K562 (cell line): ENCODE data around the gene COX15. TPM values are rescaled to one million over a fixed set of nuclear protein-coding genes. Genes with fewer than 3 reads are reported as not detected.

Source experiments
- CCAR2 ChIP-seq: fragments of 200-400 bp; formaldehyde crosslinking; IDR thresholded peaks from 2 replicates; pipeline ENCODE4 v1.6.1; 2017; ENCODE audit warnings: mild to moderate bottlenecking, low read depth, low read length
- CEBPB ChIP-seq: fragments of 450-650 bp; IDR thresholded peaks from 2 replicates; pipeline ENCODE4 v1.6.1; 2016; ENCODE audit warnings: missing genetic modification characterization, missing compliant biosample characterization
- CXXC5 ChIP-seq: fragments of 250-450 bp; sonication (Bioruptor Pico); IDR thresholded peaks from 2 replicates; pipeline ENCODE4 v1.8.0; 2022; ENCODE audit warnings: inconsistent platforms, mild to moderate bottlenecking, moderate library complexity
- DIDO1 ChIP-seq: fragments of 450-650 bp; IDR thresholded peaks from 2 replicates; pipeline ENCODE4 v1.6.1; 2016; ENCODE audit warnings: low read depth, missing biosample characterization, missing genetic modification characterization
- HDAC1 ChIP-seq, 2 experiments: fragments of 450-650 bp; IDR thresholded peaks; 2 replicates each; pipeline ENCODE4 v1.6.1; 2016 to 2017; ENCODE audit warnings: inconsistent platforms in 1 of 2, mild to moderate bottlenecking in 1 of 2, moderate library complexity in 1 of 2
- HNRNPLL ChIP-seq: fragments of 200-400 bp; formaldehyde crosslinking; IDR thresholded peaks from 2 replicates; pipeline ENCODE4 v1.6.1; 2017; ENCODE audit warnings: low read length, low read depth, mild to moderate bottlenecking; ENCODE audit not compliant: poor library complexity, severe bottlenecking
- MYC ChIP-seq, 2 experiments: fragments of 250-450 bp in 1 of 2; sonication (Bioruptor Pico) in 1 of 2; IDR thresholded peaks; 2 replicates each; pipeline versions ENCODE4 v1.5.1 to v1.6.1; 2012 to 2021; ENCODE audit warnings: low read depth in 2 of 2, borderline replicate concordance in 1 of 2, improper control_type of control experiment in 1 of 2, low read length in 1 of 2, mild to moderate bottlenecking in 1 of 2, moderate library complexity in 1 of 2
- PHF8 ChIP-seq: fragments of 200-600 bp; sonication (generic); IDR thresholded peaks from 2 replicates; pipeline ENCODE4 v1.6.1; 2012; ENCODE audit warnings: mixed run types, mild to moderate bottlenecking, inconsistent platforms, low read length, moderate library complexity, borderline replicate concordance
- PREB ChIP-seq: sonication (generic); formaldehyde crosslinking; IDR thresholded peaks from 2 replicates; pipeline ENCODE4 v1.8.1; 2023; ENCODE audit warnings: mild to moderate bottlenecking, missing genetic modification reagents
- RB1 ChIP-seq: fragments of 450-650 bp; IDR thresholded peaks from 2 replicates; pipeline ENCODE4 v1.6.1; 2017; ENCODE audit warnings: low read depth, mild to moderate bottlenecking
- TCF7L2 ChIP-seq: fragments of 150-350 bp; IDR thresholded peaks from 2 replicates; pipeline ENCODE4 v1.6.1; 2016; ENCODE audit warnings: low read depth, mild to moderate bottlenecking, low read length, moderate library complexity
- ZBTB26 ChIP-seq: fragments of 450-650 bp; formaldehyde crosslinking; IDR thresholded peaks from 2 replicates; pipeline ENCODE4 v1.4.0; 2022; ENCODE audit warnings: missing genetic modification characterization
- ZNF507 ChIP-seq: conservative IDR thresholded peaks from 2 replicates; pipeline ENCODE4 v1.6.1; 2017; ENCODE audit warnings: missing genetic modification characterization, missing compliant biosample characterization
- ZNF695 ChIP-seq: fragments of 450-650 bp; formaldehyde crosslinking; IDR thresholded peaks from 2 replicates; pipeline ENCODE4 v1.4.0; 2020; ENCODE audit warnings: mild to moderate bottlenecking, moderate library complexity
- polyA plus RNA-seq, 8 experiments: library from polyadenylated mRNA; depleted of rRNA in 4 of 8; stranded (reverse) in 5 of 8; unstranded in 3 of 8; fragments of >200 nt; fragmentation: Nextera tagmentation in 2 of 8; fragmentation: Illumina TruSeq in 1 of 8; extraction: Ambion mirVana in 2 of 8; extraction: Trizol in 1 of 8; gene quantifications; 2 replicates each; pipeline versions ENCODE4 v1.2.1 to v1.2.3, GENCODE V29; 2011 to 2014; ENCODE audit warnings: inconsistent platforms in 1 of 8, missing spikeins in 1 of 8
- total RNA-seq, 7 experiments: library from RNA; depleted of rRNA in 6 of 7; stranded (reverse); fragments of >200 nt in 6 of 7; fragmentation: Illumina TruSeq in 2 of 7; extraction: Trizol in 2 of 7; gene quantifications; 2 replicates each; pipeline versions ENCODE4 v1.2.1 to v1.2.3, GENCODE V29; 2011 to 2021; ENCODE audit warnings: low replicate concordance in 1 of 7

Gene COX15
- total and polyA plus RNA-seq, 9 of the 15 experiments (the other 6 are each of a cell fraction or from before 2014, with no cell fraction given), result 17.4 to 45.1 (median 23.7) TPM

DNA sequence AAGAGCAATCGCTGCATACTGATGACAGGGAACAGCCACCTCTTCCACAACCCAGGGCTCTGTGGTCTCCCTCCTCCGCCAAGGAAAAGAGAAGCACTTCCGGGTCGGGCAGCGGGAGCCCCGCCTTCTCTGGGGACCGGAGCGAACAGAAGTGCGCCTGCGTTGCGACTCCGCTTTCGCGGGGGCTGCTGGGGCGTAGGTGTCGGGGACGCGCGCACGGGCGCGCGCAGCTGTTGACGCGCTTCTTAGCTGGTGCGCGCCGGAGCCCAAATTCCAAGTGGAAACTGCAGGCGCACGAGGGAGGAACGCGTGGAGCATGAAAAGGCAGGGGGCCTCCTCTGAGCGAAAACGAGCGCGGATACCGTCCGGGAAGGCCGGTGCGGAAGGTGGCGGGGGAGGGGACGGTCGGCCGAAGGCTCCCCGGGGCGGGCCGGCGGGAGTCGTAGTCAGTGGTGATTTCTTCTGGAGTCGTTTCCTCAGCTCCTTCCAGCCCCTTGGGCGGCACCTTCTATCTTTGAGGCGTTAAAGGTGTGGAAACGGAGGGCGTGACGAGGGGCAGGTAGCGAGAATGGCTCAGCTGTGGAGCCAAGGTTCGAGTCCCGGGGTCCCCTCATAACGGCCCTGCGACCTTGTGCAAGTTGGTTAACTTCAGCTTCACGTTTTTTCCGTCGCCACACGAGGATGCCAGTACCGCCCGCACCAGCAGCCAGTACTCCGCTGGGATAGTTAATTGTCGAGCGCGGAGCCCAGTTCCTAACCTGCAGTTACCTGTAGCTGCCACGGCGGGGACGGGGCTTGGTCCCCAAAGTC, at the start of gene COX15, which contains the start of gene CUTC (continued):
- TF ChIP-seq CEBPB (tag) (no peak), MYC (IDR thresholded peaks at IDR 0.05; ENCODE audit: low read depth, low read length) (peak; percentile 63), MYC (CRISPR knock-in tag; IDR thresholded peaks at IDR 0.05; ENCODE audit: borderline replicate concordance, low read depth) (no peak), TCF7L2 (no peak), DIDO1 (tag) (0 out of 2 replicates have a peak, but pooled peaks have one; percentile 43), CXXC5 (CRISPR knock-in tag) (peak; percentile 99), ZBTB26 (CRISPR knock-in tag) (no peak), HNRNPLL (peak; percentile 34), CCAR2 (no peak), PREB (CRISPR knock-in tag) (no peak), ZNF695 (CRISPR knock-in tag) (no peak), PHF8 (peak; percentile 79; the same call in 1 of the 2 replicates), HDAC1 (IDR thresholded peaks at IDR 0.05) (no peak), RB1 (no peak), ZNF507 (tag) (no peak)
- TF ChIP-seq, all 486 proteins: peak for 80
